Left renal pelvis (tissue), 4 donors: ENCODE data around the gene JKAMP. TPM values are rescaled to one million over a fixed set of nuclear protein-coding genes. Genes with fewer than 3 reads are reported as not detected.

Source experiments
- DNase-seq, 4 donors: peaks; one replicate each; pipeline ENCODE4 v3.0.0-alpha.2; 2013; ENCODE audit warnings: low read depth in 4 of 4, low spot score in 3 of 4
- polyA plus RNA-seq, 4 donors: library from polyadenylated mRNA; unstranded; fragments of 120-200 nt; gene quantifications; one replicate each; pipeline ENCODE4 v1.2.1, GENCODE V29; 2013; ENCODE audit not compliant: insufficient read length in 4 of 4

JKAMP gene
- polyA plus RNA-seq, 4 donors: 72.6 to 95.0 (median 81.0) TPM

DNA sequence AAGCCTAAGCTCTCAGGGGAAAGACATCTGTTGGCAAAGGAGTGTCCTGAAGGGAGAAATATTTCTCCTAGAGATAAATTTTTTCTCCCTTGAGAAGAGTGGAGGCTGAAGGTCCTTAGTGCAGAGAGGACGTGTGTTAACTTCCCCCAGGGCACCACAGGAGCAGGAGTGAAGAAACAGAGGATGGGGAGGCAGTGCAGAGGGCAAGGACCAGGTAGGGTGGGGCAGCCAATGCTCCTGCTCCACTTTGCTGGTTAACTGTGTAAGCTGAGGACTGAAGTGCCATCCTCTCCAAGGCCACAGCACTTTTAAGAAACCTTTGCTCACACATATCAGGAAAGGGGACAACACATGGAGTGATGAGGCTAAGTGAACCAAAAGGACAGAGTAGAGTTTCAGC, 4.2 kb upstream of the JKAMP start:
- DNase-seq: no peak

DNA sequence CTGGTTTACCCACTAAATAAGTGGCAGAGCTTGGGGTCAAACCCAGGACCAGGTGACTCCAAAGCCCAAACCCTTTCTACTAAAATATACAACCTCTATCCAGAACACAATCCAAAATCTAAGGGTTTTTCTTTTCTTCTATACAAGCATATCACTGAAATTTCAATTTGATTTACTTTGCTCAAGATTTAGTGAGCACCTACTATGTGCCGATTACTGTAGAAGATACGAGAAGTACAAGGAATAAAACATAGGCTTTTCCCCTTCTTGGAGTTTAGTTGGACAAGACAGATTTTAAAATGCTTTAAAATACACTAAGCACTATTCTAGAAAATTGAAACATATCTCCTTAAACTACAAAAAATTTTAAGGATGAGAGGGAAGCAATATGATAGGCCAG, 2.9 kb upstream of the JKAMP start:
- DNase-seq: no peak

- DNase-seq: no peak
These were observed 2.3 kb upstream of the JKAMP start for GRCh38 chr14:59481871-59482540.

- no peak for DNase-seq
These were observed 1.6 kb upstream of the JKAMP start for GRCh38 chr14:59482541-59483331.

GRCh38 chr14:59483363-59483762, 954 bp upstream of the JKAMP start:
- peak in 2 of 4 donors; percentile 25 to 27 for DNase-seq

DNA sequence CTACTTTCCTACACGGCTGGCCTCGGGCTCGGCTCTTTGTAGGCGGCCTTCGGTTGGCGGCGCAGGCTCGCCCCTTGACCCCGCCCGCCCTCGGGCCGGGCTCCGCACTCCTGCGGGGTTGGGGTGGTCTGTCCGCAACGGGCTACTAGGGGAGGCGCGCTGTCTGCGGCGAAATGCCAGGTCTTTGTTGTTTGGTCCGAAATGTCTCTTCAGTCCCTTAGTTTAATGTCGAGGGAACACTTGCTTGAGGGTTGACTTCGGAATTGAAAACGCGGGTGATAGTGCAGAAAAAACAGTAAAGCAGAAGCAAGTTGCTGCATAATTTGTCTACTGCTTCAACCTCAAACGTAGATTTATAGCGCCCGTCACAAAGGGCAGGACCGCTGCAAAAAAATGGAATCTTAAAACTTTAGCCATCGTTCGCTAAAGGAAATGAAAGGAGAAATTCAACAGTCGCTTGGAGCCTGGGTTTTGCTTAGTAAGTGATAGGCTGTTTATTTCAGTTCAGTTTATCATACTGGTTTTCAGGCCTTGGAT, 390 bp downstream of the JKAMP start:
- peak in 1 of 4 donors; percentile 42 for DNase-seq

- no peak for DNase-seq
These were observed 6.4 kb downstream of the JKAMP start for GRCh38 chr14:59490756-59491155.

GRCh38 chr14:59492384-59492783, 8.1 kb downstream of the JKAMP start:
- DNase-seq: no peak

DNA sequence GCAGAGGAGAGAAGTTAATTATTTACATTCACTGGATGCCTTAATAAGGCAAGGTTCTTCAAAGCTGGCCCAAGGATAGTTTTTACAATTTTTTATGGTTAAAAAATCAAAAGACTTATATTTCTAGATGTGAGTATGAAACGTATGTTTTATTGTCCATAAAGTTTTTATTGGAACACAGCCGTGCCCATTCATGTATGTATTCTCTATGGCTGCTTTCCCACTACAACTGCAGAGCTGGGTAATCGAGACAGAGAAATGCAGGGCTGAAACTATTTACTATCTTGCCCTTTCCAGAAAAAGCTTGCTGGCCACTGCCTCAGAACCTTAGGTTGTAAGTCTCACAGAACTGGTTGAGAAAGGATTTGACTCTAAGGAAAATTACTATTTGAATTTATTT, 16.4 kb downstream of the JKAMP start:
- DNase-seq: no peak

GRCh38 chr14:59503256-59503655, 18.9 kb downstream of the JKAMP start:
- DNase-seq: no peak

- peak in 1 of 4 donors; percentile 36 for DNase-seq
These were observed 22.9 kb downstream of the JKAMP start for GRCh38 chr14:59507063-59507751.

DNA sequence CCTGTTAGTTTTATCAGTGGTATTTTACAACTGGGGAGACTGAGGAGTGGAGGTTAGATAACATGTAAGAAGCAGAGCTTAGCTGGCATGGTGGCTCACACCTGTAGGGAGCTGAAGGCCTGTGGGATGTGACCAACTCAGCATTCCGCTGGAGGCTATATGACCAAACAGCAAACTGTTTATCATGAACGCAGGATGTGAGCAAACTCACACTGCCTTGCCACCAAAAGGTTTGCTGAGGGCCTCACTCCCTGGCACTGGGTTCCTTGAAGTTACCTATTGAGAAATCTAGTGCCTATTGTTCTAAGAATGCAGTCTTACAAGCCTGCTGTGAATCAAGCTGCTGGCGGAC, 23.4 kb downstream of the JKAMP start:
- no peak for DNase-seq

- DNase-seq: no peak
These were observed 24.8 kb downstream of the JKAMP start for GRCh38 chr14:59509101-59509500.

- no peak for DNase-seq
These were observed 25.7 kb downstream of the JKAMP start for GRCh38 chr14:59510001-59510400.

DNA sequence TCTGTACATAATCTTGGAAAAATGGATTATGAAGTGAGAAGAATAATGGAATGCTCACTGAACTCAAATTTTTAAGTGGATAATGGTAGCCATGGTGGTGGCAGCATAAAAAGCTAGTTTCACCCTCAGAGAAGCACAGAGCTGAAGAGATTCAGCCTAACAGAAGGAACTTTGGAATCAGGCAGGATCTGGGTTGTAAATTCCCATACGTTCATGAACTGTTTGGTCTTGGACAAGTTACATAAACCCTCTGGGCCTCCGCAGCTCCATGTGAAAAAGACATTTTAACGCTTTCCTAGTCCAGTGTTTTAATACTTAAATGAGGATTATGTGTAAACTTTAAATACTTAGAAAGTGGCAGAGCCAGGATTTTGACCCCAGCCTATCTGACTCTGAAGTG, 26.6 kb downstream of the JKAMP start:
- DNase-seq: no peak

DNA sequence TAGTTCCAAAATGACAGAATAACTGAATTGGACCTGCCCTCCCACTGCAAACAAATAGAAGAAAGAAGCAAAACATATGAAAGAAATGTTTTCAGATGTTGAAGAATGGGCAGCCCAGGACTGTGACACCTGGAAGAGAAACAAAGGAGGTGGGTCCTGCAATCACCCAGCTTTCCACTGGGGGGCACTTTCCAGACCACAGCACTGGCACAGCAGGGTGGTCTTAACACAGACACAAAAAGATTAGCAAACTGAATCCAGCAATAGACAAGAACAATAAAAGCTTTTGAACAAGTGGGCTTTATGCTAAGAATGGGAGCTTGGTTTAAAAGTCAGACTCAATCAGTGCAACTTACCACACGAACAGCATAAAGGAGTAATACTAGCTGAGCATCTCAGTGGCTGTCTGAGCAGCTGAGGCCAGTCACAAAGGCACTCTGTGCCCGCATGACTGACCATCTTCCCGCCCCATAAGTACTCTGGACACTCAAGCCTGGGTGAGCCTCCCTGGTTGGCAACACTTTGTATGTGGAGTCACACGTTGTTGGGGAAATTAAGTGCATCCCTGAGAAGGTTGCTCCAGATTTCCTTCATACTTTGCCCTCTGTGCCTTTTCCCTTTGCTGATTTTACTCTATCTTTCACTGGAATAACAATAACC, 27.7 kb downstream of the JKAMP start:
- no peak for DNase-seq

DNA sequence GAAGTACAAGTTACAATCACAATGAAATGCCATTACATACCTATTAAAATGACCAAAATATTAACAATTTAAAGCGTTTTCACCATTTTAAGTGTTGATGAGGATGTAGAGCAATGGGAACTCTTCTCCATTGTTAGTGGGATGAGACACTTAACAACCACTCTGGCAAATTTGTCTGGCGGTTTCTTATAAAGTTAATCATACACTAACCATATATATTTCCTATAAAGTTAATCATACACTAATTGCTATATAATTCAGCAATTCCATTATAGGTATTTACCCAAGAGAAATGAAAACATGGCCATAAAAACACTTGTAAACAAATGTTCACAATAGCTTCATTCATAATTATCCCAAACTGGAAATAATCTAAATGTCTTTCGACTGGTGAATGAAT, 35.9 kb downstream of the JKAMP start:
- no peak for DNase-seq

DNA sequence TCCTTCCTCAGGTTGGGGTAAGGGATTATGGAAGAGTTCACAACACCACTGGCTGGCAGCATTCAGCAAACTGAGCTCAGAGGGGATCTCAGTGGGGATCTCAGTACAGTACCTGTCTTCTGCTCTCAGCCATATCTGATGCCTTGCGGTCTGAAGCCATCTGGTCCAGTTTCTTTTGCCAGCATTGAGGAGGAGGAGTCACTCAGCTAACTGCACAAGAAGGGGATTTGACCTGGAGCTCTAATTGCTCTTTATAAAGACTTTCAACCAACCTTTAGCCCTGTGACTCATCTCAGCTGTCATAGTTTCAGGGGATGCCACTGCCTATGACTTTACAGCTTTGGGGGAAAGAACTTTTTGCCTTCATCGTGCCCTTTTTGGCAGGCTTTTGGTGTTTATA, 44.9 kb downstream of the JKAMP start:
- no peak for DNase-seq

GRCh38 chr14:59530349-59530748, 46.0 kb downstream of the JKAMP start:
- no peak for DNase-seq

- DNase-seq: no peak
These were observed 48.1 kb downstream of the JKAMP start for GRCh38 chr14:59532419-59532818.
